AG10803 (cell line): ENCODE results near the gene EHBP1.

ENCODE experiments used
- DNase-seq: peaks from one replicate; pipeline ENCODE4 v3.0.0; 2010; ENCODE audit warnings: low read depth
- H3K4me3 ChIP-seq: 2 replicates; pipeline ENCODE4 v1.5.1; 2011; ENCODE audit warnings: mild to moderate bottlenecking, low read length, control low read depth
- CTCF ChIP-seq: conservative IDR thresholded peaks from 2 replicates; pipeline ENCODE4 v1.5.1; 2011; ENCODE audit warnings: mild to moderate bottlenecking, low read length, control low read depth, inconsistent platforms

The EHBP1 gene

DNA sequence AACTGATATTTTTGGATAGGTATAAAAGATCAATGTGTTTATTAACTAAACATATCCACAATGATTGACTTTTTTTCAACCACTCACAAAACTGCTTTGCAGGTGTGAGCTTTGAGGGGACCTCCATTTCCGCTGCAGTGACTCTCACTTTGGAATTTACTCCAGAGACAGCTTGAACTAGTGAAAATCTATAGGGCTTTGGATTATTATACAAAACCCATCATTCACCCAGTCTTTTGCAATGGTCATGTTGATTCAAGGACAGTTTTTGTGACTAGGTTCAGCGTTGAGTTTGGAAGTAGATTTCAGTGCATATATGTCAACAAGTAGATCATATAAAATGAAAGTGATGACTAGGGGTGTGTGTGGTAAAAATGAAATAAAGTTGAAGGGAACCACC is 87.7 kb downstream of the EHBP1 start:
- no peak for TF ChIP-seq CTCF
- no peak overlapping the region for H3K4me3 ChIP-seq
- DNase-seq: no peak

DNA sequence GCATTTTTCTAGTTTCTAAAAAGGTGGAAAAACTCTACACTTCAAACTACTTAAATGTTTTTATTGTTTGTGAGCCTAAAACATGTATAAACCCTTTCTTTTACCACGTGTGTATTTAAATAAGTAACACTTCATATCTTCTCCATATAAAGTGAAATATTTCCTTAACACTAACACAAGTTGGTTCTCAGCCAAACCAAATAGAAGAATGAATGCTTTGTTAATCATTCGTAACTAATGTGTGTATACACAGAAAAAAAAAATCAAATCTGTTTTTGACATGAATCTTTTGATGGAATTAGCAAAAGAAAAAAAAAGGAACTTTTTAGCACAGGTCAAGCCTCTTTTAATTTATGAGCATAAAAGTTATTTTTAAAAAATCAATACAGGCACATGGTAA is 89.3 kb downstream of the EHBP1 start:
- DNase-seq: peak; percentile 48
- H3K4me3 ChIP-seq: no peak overlapping the region
- no peak for TF ChIP-seq CTCF

GRCh38 chr2:62795341-62795740 is 89.8 kb downstream of the EHBP1 start:
- no peak for TF ChIP-seq CTCF
- no peak overlapping the region for H3K4me3 ChIP-seq
- DNase-seq: no peak

DNA sequence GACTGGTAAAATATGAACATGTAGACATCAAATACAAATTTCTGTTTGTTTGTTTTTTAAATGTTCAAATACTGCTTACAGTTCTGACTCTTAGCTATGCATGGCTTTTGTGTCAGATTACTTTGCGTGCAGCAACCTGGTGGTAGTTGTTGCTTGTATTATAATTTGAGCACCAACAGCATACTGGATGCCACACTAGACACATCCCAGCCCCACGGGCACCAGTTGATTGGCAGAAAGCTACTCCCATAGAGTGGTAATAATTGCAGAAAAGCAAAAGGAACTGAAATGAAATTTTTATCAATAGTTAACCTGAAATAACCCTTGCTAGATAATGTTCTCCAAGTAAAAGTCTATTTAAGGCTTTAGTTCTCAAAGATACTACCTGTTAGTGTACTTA is 91.6 kb downstream of the EHBP1 start:
- no peak overlapping the region for H3K4me3 ChIP-seq
- no peak for TF ChIP-seq CTCF
- DNase-seq: no peak

- TF ChIP-seq CTCF: no peak
- no peak for DNase-seq
- no peak overlapping the region for H3K4me3 ChIP-seq
Measured at GRCh38 chr2:62800618-62801017, 95.1 kb downstream of the EHBP1 start.

GRCh38 chr2:62801110-62801509 is 95.6 kb downstream of the EHBP1 start:
- no peak overlapping the region for H3K4me3 ChIP-seq
- TF ChIP-seq CTCF: no peak
- DNase-seq: no peak

GRCh38 chr2:62801814-62802523 is 96.5 kb downstream of the EHBP1 start:
- no peak for DNase-seq
- H3K4me3 ChIP-seq: no peak overlapping the region
- peak; percentile 31 for TF ChIP-seq CTCF
